ENCODE results near the gene HS6ST1. TPM values are rescaled to one million over a fixed set of nuclear protein-coding genes. Genes with fewer than 3 reads are reported as not detected.

Gene HS6ST1
- polyA plus RNA-seq, 1 donor (not counting 4 experiments of a cell fraction or from before 2014, with no cell fraction given), result 6.3 TPM

DNA sequence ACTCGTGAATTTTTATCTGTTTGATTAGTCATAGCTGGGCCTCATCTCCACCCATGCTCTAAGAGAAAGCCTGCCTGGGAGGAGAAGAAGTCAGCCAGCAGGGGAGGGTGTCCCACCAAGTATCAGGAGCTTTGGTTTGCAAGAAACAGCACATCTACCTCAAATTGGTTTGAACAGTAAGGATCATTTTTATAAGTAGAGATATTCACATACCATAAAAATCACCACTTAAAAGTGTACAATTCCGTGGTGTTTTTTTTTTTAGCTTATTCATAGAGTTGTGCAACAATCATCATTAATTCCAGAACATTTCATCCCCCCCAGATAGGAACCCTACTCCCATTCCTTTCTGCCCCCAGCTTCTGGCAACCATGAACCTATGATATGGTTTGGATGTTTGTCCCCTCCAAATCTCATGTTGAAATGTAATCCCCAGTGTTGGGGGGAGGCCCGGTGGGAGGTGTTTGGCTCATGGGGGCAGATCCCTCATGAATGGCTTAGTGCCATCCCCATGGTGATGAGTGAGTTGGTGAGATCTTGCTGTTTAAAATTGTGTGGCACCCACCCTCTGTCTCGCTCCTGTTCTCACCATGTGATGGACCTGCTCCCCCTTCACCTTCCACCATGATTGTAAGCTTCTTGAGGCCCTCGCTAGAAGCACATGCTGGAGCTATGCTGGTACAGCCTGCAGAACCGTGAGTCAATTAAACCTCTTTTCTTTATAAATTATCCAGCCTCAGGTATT is 36.2 kb upstream of the HS6ST1 start:
- dilution Hi-C loops (cut with MboI; ENCODE audit: extremely low pct_ligation_motif_present, low sequenced_read_pairs), result no loop called here
- H4K20me1 ChIP-seq (ENCODE audit: control insufficient read depth, extremely low read depth, insufficient read depth, low read length), result no peaks in the 10 kb centered on the region
- no peaks in the 10 kb centered on the region for H3K27me3 ChIP-seq (ENCODE audit: control insufficient read depth, extremely low read depth, insufficient read depth, low read length)
- H3K4me2 ChIP-seq (ENCODE audit: control insufficient read depth, extremely low read depth, insufficient read depth, low read depth, low read length), result no peak overlapping the region
- H3K4me3 ChIP-seq (ENCODE audit: control insufficient read depth in 2 of 3, extremely low read depth in 1 of 3, insufficient read depth in 2 of 3, low read depth in 1 of 3, low read length in 3 of 3), result no peak overlapping the region
- FAIRE-seq (no peak), DNase-seq (ENCODE audit: low read depth, low spot score) (no peak)
- H3K27ac ChIP-seq (ENCODE audit: control insufficient read depth, insufficient read depth, low read length), result no peak overlapping the region
- H3K36me3 ChIP-seq (ENCODE audit: control insufficient read depth in 2 of 2, extremely low read depth in 1 of 2, insufficient read depth in 2 of 2, low read length in 2 of 2), result no peaks in the 10 kb centered on the region
- H3K9ac ChIP-seq (ENCODE audit: control insufficient read depth, extremely low read depth, insufficient read depth, low read length), result no peak overlapping the region
- no peaks in the 10 kb centered on the region for H3K9me1 ChIP-seq (ENCODE audit: control insufficient read depth, extremely low read depth, insufficient read depth, low read length)
- H3K79me2 ChIP-seq (ENCODE audit: control insufficient read depth, insufficient read depth, low read length), result no peaks in the 10 kb centered on the region
- no peak for TF ChIP-seq EZH2 (IDR thresholded peaks at IDR 0.05; ENCODE audit: low read length)
- TF ChIP-seq, protein P1, sequence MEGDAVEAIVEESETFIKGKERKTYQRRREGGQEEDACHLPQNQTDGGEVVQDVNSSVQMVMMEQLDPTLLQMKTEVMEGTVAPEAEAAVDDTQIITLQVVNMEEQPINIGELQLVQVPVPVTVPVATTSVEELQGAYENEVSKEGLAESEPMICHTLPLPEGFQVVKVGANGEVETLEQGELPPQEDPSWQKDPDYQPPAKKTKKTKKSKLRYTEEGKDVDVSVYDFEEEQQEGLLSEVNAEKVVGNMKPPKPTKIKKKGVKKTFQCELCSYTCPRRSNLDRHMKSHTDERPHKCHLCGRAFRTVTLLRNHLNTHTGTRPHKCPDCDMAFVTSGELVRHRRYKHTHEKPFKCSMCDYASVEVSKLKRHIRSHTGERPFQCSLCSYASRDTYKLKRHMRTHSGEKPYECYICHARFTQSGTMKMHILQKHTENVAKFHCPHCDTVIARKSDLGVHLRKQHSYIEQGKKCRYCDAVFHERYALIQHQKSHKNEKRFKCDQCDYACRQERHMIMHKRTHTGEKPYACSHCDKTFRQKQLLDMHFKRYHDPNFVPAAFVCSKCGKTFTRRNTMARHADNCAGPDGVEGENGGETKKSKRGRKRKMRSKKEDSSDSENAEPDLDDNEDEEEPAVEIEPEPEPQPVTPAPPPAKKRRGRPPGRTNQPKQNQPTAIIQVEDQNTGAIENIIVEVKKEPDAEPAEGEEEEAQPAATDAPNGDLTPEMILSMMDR (optimal IDR thresholded peaks at IDR 0.05 in 1 of 3, IDR thresholded peaks at IDR 0.05 in 1 of 3, conservative IDR thresholded peaks at IDR 0.05 in 1 of 3; ENCODE audit: extremely low read depth in 1 of 3, insufficient read depth in 2 of 3, low read length in 3 of 3), result peak in 2 of 3 experiments; percentile 20 to 30
- H3K9me3 ChIP-seq (ENCODE audit: control insufficient read depth, low read depth, low read length), result peaks cover 2% of the 10 kb centered on the region
- H3K4me1 ChIP-seq (ENCODE audit: control insufficient read depth, extremely low read depth, insufficient read depth, low read length), result no peaks in the 10 kb centered on the region
- H2AFZ ChIP-seq (ENCODE audit: control insufficient read depth, low read length), result no peak overlapping the region

DNA sequence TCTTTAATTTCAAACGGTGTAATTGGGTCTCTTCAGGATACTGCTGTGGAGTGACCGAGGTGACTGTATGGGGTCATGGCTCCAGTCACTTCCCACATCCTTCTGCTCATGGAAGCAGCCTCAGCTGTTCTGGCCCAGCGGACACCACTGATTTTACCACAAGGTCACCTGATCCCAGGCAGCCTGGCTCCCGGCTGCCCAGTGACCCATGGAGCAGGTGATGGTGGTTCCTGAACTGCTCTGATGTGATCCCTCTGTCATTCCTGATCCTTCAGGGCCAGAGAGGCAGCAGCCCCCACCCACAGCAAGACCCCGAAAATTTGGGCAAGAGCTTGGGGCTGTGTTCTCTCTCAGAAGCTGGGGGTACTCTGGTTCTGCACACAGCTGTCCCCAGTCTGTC is 35.5 kb upstream of the HS6ST1 start:
- Histone ChIP-seq H3K4me2 (ENCODE audit: control insufficient read depth, extremely low read depth, insufficient read depth, low read depth, low read length) (no peak overlapping the region), H4K20me1 (ENCODE audit: control insufficient read depth, extremely low read depth, insufficient read depth, low read length) (no peaks in the 10 kb centered on the region), H3K4me1 (ENCODE audit: control insufficient read depth, extremely low read depth, insufficient read depth, low read length) (no peaks in the 10 kb centered on the region), H3K9me3 (ENCODE audit: control insufficient read depth, low read depth, low read length) (peaks cover 2% of the 10 kb centered on the region), H3K9ac (ENCODE audit: control insufficient read depth, extremely low read depth, insufficient read depth, low read length) (no peak overlapping the region), H3K27me3 (ENCODE audit: control insufficient read depth, extremely low read depth, insufficient read depth, low read length) (no peaks in the 10 kb centered on the region), H2AFZ (ENCODE audit: control insufficient read depth, low read length) (no peak overlapping the region), H3K79me2 (ENCODE audit: control insufficient read depth, insufficient read depth, low read length) (no peaks in the 10 kb centered on the region), H3K9me1 (ENCODE audit: control insufficient read depth, extremely low read depth, insufficient read depth, low read length) (no peaks in the 10 kb centered on the region), H3K36me3 (ENCODE audit: control insufficient read depth in 2 of 2, extremely low read depth in 1 of 2, insufficient read depth in 2 of 2, low read length in 2 of 2) (no peaks in the 10 kb centered on the region), H3K4me3 (ENCODE audit: control insufficient read depth in 2 of 3, extremely low read depth in 1 of 3, insufficient read depth in 2 of 3, low read depth in 1 of 3, low read length in 3 of 3) (no peak overlapping the region), H3K27ac (ENCODE audit: control insufficient read depth, insufficient read depth, low read length) (no peak overlapping the region)
- dilution Hi-C loops (cut with MboI; ENCODE audit: extremely low pct_ligation_motif_present, low sequenced_read_pairs), result no loop called here
- no peak for TF ChIP-seq EZH2 (IDR thresholded peaks at IDR 0.05; ENCODE audit: low read length)
- DNase-seq (ENCODE audit: low read depth, low spot score), result no peak
- FAIRE-seq, result no peak
